Fibroblast of skin of abdomen (primary cell): ENCODE results near the gene SLC22A23.

Experiments used
- DNase-seq: peaks from one replicate; pipeline ENCODE4 v3.0.0-alpha.2; 2013

The SLC22A23 gene

GRCh38 chr6:3329393-3330051 lies 127.3 kb downstream of the SLC22A23 start:
- DNase-seq: no peak

DNA sequence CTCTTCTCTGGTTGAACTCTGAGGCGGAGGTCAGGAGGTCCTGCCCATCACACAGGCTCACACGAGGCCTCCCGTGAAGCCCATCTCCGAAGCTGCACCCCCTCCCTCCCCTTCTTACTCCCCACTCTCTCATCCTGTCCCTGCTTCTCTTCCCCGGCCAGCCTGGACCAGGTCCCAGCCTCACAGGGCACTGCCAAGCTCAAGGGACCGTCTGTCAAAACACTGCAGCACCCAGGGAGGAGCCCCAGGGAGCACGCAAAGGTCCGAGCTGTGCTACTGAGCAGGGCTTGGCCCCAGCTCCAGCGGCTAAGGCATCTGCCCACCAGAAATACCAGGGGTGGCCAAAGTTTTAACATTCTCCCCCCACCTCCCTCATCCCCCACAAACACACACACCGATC lies 128.1 kb downstream of the SLC22A23 start:
- DNase-seq: no peak

- no peak for DNase-seq
These were observed 128.7 kb downstream of the SLC22A23 start for GRCh38 chr6:3328145-3328544.

GRCh38 chr6:3327403-3327802 lies 129.4 kb downstream of the SLC22A23 start:
- DNase-seq: no peak

DNA sequence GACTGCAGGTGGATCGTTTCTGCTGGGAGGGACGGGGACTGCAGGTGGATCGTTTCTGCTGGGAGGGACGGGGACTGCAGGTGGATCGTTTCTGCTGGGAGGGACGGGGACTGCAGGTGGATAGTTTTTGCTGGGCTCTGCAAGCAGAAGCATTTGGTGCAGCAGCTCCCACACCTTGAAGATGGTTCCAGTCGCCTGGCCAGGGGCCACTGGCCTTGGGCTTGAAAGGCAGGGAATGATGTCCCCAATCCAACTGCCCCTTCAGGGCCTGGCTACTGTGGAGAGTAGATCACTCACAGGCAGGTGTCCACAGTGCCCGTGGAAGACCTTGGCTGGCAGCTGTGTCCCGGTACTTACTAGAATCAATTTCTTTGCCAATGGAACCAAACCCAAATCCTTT lies 129.9 kb downstream of the SLC22A23 start:
- no peak for DNase-seq

DNA sequence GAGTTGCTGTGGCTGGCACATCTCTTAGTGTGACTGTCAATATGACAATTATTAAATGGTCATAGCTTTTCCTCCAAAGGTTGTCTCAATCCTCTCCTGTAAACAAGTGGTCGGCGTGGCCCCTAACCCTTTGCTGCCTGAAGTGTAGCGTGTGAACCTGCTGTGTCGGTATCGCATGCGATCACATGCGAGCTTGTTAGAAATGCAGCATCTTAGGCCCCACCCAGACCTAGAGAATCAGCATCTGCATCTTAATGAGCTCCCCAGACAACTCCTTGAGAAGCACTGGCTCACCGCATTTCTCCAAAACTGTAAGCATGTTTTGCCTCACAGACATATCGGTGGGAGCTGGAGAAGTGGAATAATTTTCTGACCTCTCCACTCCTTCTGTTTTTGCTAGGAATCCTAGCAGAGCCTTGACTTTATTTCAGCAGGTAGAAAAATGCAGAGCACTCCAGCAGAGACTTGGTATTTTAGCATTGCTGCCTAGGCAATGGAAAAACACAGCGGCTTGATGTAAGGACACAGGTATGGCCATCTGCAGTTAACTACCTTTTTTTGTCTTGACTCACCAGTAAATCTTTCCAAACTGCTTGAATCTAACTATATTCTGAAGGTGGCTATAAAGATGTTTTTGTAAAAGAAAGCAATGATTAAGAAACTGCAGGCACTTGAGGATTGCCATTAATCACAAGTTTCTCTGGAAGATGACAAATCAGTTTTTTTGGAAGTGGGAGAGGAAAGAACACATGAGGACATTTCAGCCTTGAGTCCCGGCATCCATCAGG lies 130.5 kb downstream of the SLC22A23 start:
- DNase-seq: no peak

DNA sequence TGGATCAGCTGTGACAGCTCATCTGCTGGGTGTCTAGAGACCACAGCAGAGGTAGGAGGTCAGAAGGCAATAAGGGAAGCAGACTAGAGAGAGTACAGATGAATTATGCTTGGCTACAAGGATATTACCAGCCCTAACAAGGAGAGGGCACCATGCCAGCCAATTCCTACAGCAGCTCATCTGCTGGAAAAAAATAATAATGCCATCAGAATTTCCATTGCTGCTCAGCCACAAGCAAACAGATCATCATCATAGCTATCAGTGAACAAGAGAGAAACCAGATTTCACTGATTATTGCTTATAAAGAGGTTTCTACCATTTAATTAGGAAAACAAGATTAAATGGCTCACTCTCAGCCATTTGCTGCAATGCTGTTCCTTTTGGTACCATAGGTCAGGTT lies 131.6 kb downstream of the SLC22A23 start:
- DNase-seq: peak; percentile 56

- DNase-seq: peak; percentile 89
These were observed 132.4 kb downstream of the SLC22A23 start for GRCh38 chr6:3324262-3324942.

DNA sequence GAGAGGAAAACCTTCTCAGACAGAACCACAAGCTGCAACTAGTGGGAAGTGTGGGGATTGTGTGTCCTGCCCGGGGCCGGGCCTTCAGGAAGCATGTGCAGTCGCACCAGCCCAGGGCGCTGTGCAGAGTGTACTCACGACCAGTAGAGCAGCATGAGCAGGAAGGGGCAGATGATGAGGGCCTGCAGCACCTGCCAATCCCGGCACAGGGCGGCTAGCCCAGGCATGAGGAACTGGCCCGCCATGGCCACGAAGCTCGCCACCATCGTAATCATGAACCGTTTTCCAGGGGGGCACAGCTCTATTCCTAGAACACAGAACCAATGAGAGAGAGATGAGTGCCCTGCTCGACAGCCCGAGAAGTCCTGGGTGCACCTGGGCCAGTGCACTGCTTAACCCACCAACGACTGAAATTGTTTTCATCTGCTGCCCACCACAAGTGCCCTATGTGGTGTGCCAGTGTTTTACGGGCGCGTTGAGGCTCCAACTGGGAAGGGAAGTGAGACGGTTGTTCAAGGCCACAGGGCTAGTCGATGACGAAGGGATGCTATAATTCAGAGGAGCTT lies 133.1 kb downstream of the SLC22A23 start:
- no peak for DNase-seq

DNA sequence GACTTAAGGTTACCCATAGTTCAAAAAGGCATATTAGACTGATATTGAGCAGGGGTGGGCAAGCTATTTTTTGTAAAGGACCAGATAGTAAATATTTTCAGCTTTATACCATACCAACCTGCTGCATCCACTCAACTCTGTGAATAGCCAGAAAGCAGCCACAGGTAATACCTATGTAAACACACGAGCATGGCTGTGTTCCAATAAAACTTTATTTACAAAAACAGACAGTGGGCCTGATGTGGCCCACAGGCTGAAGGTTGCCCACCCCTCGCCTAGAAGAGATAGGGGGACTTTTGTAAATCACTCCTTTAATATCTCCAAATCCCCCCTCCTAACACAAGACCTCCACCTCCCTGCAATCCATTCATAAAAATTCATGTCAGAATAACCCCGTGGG lies 133.7 kb downstream of the SLC22A23 start:
- DNase-seq: no peak

GRCh38 chr6:3322366-3322890 lies 134.4 kb downstream of the SLC22A23 start:
- no peak for DNase-seq

DNA sequence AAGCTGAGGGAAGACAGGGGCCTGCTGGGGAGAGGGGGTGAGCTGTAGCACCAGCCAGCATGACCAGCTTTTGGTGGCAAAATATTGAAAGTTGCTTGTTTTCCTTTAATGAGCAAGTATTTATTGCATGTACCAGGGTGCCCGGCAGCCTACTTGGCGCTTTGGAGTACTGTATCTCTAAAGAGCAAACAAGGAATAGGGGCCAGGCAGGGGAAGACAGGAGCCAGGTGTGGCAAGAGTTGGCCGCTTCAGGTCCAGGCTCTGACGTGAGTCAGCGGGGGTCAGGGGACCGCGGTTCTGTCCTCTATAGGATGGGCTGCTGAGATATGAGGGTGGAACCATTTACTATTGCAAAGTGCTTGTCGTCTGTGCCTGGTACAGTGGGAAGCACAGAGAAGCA lies 135.0 kb downstream of the SLC22A23 start:
- DNase-seq: no peak

- DNase-seq: no peak
These were observed 135.8 kb downstream of the SLC22A23 start for GRCh38 chr6:3321042-3321441.

GRCh38 chr6:3320238-3320811 lies 136.5 kb downstream of the SLC22A23 start:
- DNase-seq: no peak

DNA sequence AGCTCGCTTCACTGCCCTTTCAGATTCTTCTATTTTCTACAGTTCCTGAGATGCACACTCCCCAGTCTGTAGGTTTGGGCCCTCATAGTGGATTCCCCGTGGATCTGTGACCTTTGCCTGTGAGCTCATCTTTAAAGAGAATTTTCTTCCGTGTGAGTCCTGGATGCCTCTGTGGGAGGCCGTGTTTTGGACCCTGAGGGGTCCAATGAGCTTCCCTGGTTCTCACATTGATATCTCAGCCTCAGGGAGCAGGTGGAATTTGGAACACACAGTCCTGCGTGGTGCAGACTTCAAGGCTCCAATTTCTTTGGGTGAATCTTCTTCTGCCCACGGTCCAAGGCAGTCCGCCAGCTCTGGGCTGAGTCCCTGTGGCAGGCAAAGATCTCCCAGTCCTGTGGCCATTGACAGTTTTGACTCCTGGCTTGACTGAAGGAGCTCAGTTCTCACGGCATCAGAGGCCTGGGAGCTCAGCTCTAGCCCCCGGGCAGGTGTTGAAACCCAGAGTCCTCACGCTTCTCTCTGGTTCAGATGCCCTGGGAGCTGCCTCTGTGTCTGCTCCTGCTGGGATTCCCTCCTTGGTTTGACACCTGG lies 137.1 kb downstream of the SLC22A23 start:
- DNase-seq: no peak

GRCh38 chr6:3318821-3319540 lies 137.9 kb downstream of the SLC22A23 start:
- no peak for DNase-seq

- DNase-seq: no peak
These were observed 138.6 kb downstream of the SLC22A23 start for GRCh38 chr6:3318226-3318625.

- peak; percentile 23 for DNase-seq
These were observed 139.1 kb downstream of the SLC22A23 start for GRCh38 chr6:3317741-3318211.

GRCh38 chr6:3316818-3317217 lies 140.0 kb downstream of the SLC22A23 start:
- DNase-seq: no peak

DNA sequence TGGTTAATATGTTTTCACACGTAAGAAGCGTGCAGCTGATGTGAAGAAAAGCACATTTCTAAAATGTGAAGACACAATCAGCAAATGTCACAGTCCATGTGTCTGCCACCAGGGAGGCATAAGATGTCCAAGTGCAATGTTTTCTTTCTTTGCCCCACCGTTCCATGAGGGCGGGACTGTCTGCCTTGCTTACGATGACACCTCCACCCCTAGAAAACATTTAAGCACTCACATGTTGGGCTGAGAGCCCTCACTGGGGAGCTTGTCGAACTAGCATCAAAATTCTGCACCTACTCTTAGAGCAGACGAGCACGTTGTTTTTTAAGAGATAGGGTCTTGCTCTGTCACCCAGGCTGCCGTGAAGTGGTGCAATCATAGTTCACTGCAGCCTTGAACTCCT lies 140.5 kb downstream of the SLC22A23 start:
- DNase-seq: no peak

DNA sequence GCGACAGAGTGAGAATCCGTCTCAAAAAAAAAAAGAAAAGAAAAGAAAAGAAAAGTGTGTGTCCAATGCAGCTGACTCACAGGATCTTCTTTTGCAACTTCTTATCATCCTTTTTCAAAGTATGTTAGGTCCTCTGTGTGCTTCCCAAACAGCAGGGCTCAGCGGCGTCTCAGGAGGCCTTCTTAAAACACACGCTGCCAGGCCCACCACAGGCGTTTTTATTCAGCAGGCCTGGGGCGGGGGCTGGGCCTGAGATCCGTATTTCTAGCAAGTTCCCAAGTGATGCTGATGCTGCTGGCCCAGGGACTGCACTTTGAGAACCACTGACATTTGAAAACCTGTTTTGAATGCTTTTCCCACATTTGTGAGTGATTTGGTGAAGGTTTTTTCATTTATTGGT lies 141.0 kb downstream of the SLC22A23 start:
- DNase-seq: no peak
